ENCODE results near the gene SCNN1A. TPM values are rescaled to one million over a fixed set of nuclear protein-coding genes. Genes with fewer than 3 reads are reported as not detected.

SCNN1A gene
- total RNA-seq, 4 donors from 2014 or later, result 1.3 to 38.3 (median 7.3) TPM

- Histone ChIP-seq H3K4me3 (peak overlapping the region; percentile 54), H3K36me3 (no peaks in the 10 kb centered on the region), H3K4me1 (no peaks in the 10 kb centered on the region), H3K9me3 (no peaks in the 10 kb centered on the region), H3K27me3 (no peaks in the 10 kb centered on the region), H3K27ac (peak overlapping the region; percentile 91 to 97)
- TF ChIP-seq POLR2A (IDR thresholded peaks at IDR 0.05), result peak; percentile 71 to 73
- TF ChIP-seq CTCF (IDR thresholded peaks at IDR 0.05), result peak in 1 of 4 experiments; percentile 21
- DNase-seq, result peak; percentile 79 to 80
- intact Hi-C loops (cut with DNase I; ENCODE audit: low total_unique reads), result no loop called here
These were observed 11.9 kb downstream of the SCNN1A start for GRCh38 chr12:6363330-6364043.

- no peak for DNase-seq
- H3K9me3 ChIP-seq, result no peaks in the 10 kb centered on the region
- TF ChIP-seq CTCF (IDR thresholded peaks at IDR 0.05) (no peak), POLR2A (IDR thresholded peaks at IDR 0.05) (no peak)
- H3K27me3 ChIP-seq, result no peaks in the 10 kb centered on the region
- H3K4me1 ChIP-seq, result no peaks in the 10 kb centered on the region
- no peaks in the 10 kb centered on the region for H3K36me3 ChIP-seq
- peak overlapping the region; percentile 91 to 97 for H3K27ac ChIP-seq
- peak overlapping the region; percentile 54 for H3K4me3 ChIP-seq
- intact Hi-C loops (cut with DNase I; ENCODE audit: low total_unique reads), result no loop called here
These were observed 12.4 kb downstream of the SCNN1A start for GRCh38 chr12:6363010-6363329.

- TF ChIP-seq CTCF (IDR thresholded peaks at IDR 0.05) (no peak), POLR2A (IDR thresholded peaks at IDR 0.05) (no peak)
- no peaks in the 10 kb centered on the region for H3K27me3 ChIP-seq
- no peaks in the 10 kb centered on the region for H3K36me3 ChIP-seq
- H3K9me3 ChIP-seq, result no peaks in the 10 kb centered on the region
- no peak for DNase-seq
- intact Hi-C loops (cut with DNase I; ENCODE audit: low total_unique reads), result no loop called here
- H3K4me1 ChIP-seq, result no peaks in the 10 kb centered on the region
- H3K4me3 ChIP-seq, result no peak overlapping the region
- peak overlapping the region in 1 of 2 donors; percentile 43 for H3K27ac ChIP-seq
These were observed 13.0 kb downstream of the SCNN1A start for GRCh38 chr12:6362403-6362802.

- H3K4me1 ChIP-seq, result no peaks in the 10 kb centered on the region
- H3K36me3 ChIP-seq, result no peaks in the 10 kb centered on the region
- H3K27me3 ChIP-seq, result no peaks in the 10 kb centered on the region
- TF ChIP-seq POLR2A (IDR thresholded peaks at IDR 0.05) (no peak), CTCF (IDR thresholded peaks at IDR 0.05) (no peak)
- H3K27ac ChIP-seq, result peak overlapping the region; percentile 10 to 43
- H3K9me3 ChIP-seq, result no peaks in the 10 kb centered on the region
- DNase-seq, result peak in 1 of 2 donors; percentile 40
- intact Hi-C loops (cut with DNase I; ENCODE audit: low total_unique reads), result no loop called here
- no peak overlapping the region for H3K4me3 ChIP-seq
These were observed 13.5 kb downstream of the SCNN1A start for GRCh38 chr12:6361834-6362233.

GRCh38 chr12:6360578-6361490 is 14.5 kb downstream of the SCNN1A start:
- Histone ChIP-seq H3K9me3 (no peaks in the 10 kb centered on the region), H3K36me3 (no peaks in the 10 kb centered on the region), H3K4me3 (no peak overlapping the region), H3K27me3 (no peaks in the 10 kb centered on the region), H3K27ac (peak overlapping the region in 1 of 2 donors; percentile 10), H3K4me1 (no peaks in the 10 kb centered on the region)
- no peak for DNase-seq
- TF ChIP-seq POLR2A (IDR thresholded peaks at IDR 0.05) (no peak), CTCF (IDR thresholded peaks at IDR 0.05) (no peak)
- intact Hi-C loops (cut with DNase I; ENCODE audit: low total_unique reads), result no loop called here
